Mucosa of rectum (tissue), 2 donors: Measurements from ENCODE around the gene ENO2.

Experiments
- H3K27ac ChIP-seq, 2 donors: one replicate each; pipeline ENCODE4 v1.7.0; 2013; ENCODE audit warnings: inconsistent platforms in 2 of 2, low read depth in 2 of 2, low read length in 2 of 2
- H3K27me3 ChIP-seq, 2 donors: one replicate each; pipeline ENCODE4 v1.7.0; 2013; ENCODE audit warnings: low read length in 2 of 2; ENCODE audit not compliant: control insufficient read depth in 2 of 2, insufficient read depth in 2 of 2
- H3K36me3 ChIP-seq, 2 donors: one replicate each; pipeline ENCODE4 v1.7.0; 2013; ENCODE audit warnings: low read length in 2 of 2; ENCODE audit not compliant: control insufficient read depth in 2 of 2, insufficient read depth in 2 of 2
- H3K4me1 ChIP-seq, 2 donors: one replicate each; pipeline ENCODE4 v1.7.0; 2013; ENCODE audit warnings: low read length in 2 of 2, mild to moderate bottlenecking in 1 of 2; ENCODE audit not compliant: control insufficient read depth in 2 of 2, insufficient read depth in 2 of 2
- H3K4me3 ChIP-seq, 2 donors: one replicate each; pipeline ENCODE4 v1.7.0; 2013; ENCODE audit warnings: low read length in 2 of 2
- H3K9ac ChIP-seq, 2 donors: one replicate each; pipeline ENCODE4 v1.7.0; 2013; ENCODE audit warnings: low read length in 2 of 2, low read depth in 1 of 2, mild to moderate bottlenecking in 1 of 2
- H3K9me3 ChIP-seq, 2 donors: one replicate each; pipeline ENCODE4 v1.7.0; 2013; ENCODE audit warnings: low read length in 2 of 2; ENCODE audit not compliant: control insufficient read depth in 2 of 2
- donor health status: healthy.
- donor health status: Normal muscosa, but diverticular disease.

Gene ENO2

GRCh38 chr12:6935371-6936193 lies 21.2 kb downstream of the ENO2 start:
- H3K4me3 ChIP-seq: no peak overlapping the region
- no peaks in the 10 kb centered on the region for H3K9me3 ChIP-seq
- peaks cover 23 to 28% of the 10 kb centered on the region in 2 donors for H3K4me1 ChIP-seq
- no peak overlapping the region for H3K9ac ChIP-seq
- no peaks in the 10 kb centered on the region for H3K27me3 ChIP-seq
- peaks cover 1 to 30% of the 10 kb centered on the region in 2 donors for H3K36me3 ChIP-seq
- H3K27ac ChIP-seq: no peak overlapping the region

GRCh38 chr12:6936194-6936635 lies 21.8 kb downstream of the ENO2 start:
- Histone ChIP-seq H3K36me3 (peaks cover 6 to 34% of the 10 kb centered on the region in 2 donors), H3K9ac (no peak overlapping the region), H3K27me3 (no peaks in the 10 kb centered on the region), H3K27ac (no peak overlapping the region), H3K4me3 (no peak overlapping the region), H3K4me1 (peaks cover 20 to 28% of the 10 kb centered on the region in 2 donors), H3K9me3 (no peaks in the 10 kb centered on the region)

- H3K9me3 ChIP-seq: no peaks in the 10 kb centered on the region
- H3K27ac ChIP-seq: peak overlapping the region; percentile 94 to 95
- peak overlapping the region; percentile 75 to 79 for H3K4me3 ChIP-seq
- H3K9ac ChIP-seq: peak overlapping the region; percentile 81 to 90
- H3K36me3 ChIP-seq: peaks cover 10 to 40% of the 10 kb centered on the region in 2 donors
- peaks cover 20 to 28% of the 10 kb centered on the region in 2 donors for H3K4me1 ChIP-seq
- no peaks in the 10 kb centered on the region for H3K27me3 ChIP-seq
Observed at GRCh38 chr12:6936636-6937480, 22.5 kb downstream of the ENO2 start.

- Histone ChIP-seq H3K4me3 (peak overlapping the region; percentile 75 to 79), H3K27me3 (no peaks in the 10 kb centered on the region), H3K4me1 (peaks cover 20 to 29% of the 10 kb centered on the region in 2 donors), H3K27ac (peak overlapping the region; percentile 94 to 95), H3K9ac (peak overlapping the region; percentile 81 to 90), H3K9me3 (no peaks in the 10 kb centered on the region), H3K36me3 (peaks cover 10 to 40% of the 10 kb centered on the region in 2 donors)
Observed at GRCh38 chr12:6937481-6938352, 23.3 kb downstream of the ENO2 start.

- H3K4me3 ChIP-seq: peak overlapping the region; percentile 51 to 75
- H3K9me3 ChIP-seq: no peaks in the 10 kb centered on the region
- H3K27me3 ChIP-seq: no peaks in the 10 kb centered on the region
- peak overlapping the region; percentile 49 to 90 for H3K9ac ChIP-seq
- H3K4me1 ChIP-seq: peaks cover 23 to 32% of the 10 kb centered on the region in 2 donors
- H3K27ac ChIP-seq: peak overlapping the region; percentile 94 to 95
- peaks cover 10 to 37% of the 10 kb centered on the region in 2 donors for H3K36me3 ChIP-seq
Observed at GRCh38 chr12:6938353-6939190, 24.2 kb downstream of the ENO2 start.

GRCh38 chr12:6939191-6939540 lies 24.8 kb downstream of the ENO2 start:
- no peaks in the 10 kb centered on the region for H3K27me3 ChIP-seq
- no peak overlapping the region for H3K27ac ChIP-seq
- peaks cover 20 to 27% of the 10 kb centered on the region in 2 donors for H3K4me1 ChIP-seq
- no peaks in the 10 kb centered on the region for H3K9me3 ChIP-seq
- H3K4me3 ChIP-seq: no peak overlapping the region
- no peak overlapping the region for H3K9ac ChIP-seq
- H3K36me3 ChIP-seq: peaks cover 10 to 31% of the 10 kb centered on the region in 2 donors

- Histone ChIP-seq H3K9me3 (no peaks in the 10 kb centered on the region), H3K4me1 (peaks cover 41% of the 10 kb centered on the region in 2 donors), H3K4me3 (no peak overlapping the region), H3K9ac (no peak overlapping the region), H3K36me3 (peaks cover 10 to 14% of the 10 kb centered on the region in 2 donors), H3K27me3 (no peaks in the 10 kb centered on the region), H3K27ac (no peak overlapping the region)
Observed at GRCh38 chr12:6941267-6941666, 26.9 kb downstream of the ENO2 start.

- Histone ChIP-seq H3K4me3 (no peak overlapping the region), H3K9ac (no peak overlapping the region), H3K36me3 (peaks cover 10 to 14% of the 10 kb centered on the region in 2 donors), H3K27ac (no peak overlapping the region), H3K9me3 (no peaks in the 10 kb centered on the region), H3K4me1 (peaks cover 42 to 44% of the 10 kb centered on the region in 2 donors), H3K27me3 (no peaks in the 10 kb centered on the region)
Observed at GRCh38 chr12:6941782-6942181, 27.4 kb downstream of the ENO2 start.

- H3K4me3 ChIP-seq: no peak overlapping the region
- H3K27ac ChIP-seq: peak overlapping the region in 1 of 2 donors; percentile 100
- H3K9me3 ChIP-seq: no peaks in the 10 kb centered on the region
- no peak overlapping the region for H3K9ac ChIP-seq
- peaks cover 10 to 14% of the 10 kb centered on the region in 2 donors for H3K36me3 ChIP-seq
- H3K27me3 ChIP-seq: no peaks in the 10 kb centered on the region
- H3K4me1 ChIP-seq: peaks cover 42 to 44% of the 10 kb centered on the region in 2 donors
Observed at GRCh38 chr12:6942331-6942665, 27.9 kb downstream of the ENO2 start.
